GM21447 (cell line): ENCODE measurements around the gene ANGPTL2.

Source experiments
- ATAC-seq: cut with Tn5 transposase; IDR thresholded peaks from one replicate; pipeline ENCODE4 v1.9.1; 2021; ENCODE audit not compliant: unreplicated experiment

The ANGPTL2 gene

DNA sequence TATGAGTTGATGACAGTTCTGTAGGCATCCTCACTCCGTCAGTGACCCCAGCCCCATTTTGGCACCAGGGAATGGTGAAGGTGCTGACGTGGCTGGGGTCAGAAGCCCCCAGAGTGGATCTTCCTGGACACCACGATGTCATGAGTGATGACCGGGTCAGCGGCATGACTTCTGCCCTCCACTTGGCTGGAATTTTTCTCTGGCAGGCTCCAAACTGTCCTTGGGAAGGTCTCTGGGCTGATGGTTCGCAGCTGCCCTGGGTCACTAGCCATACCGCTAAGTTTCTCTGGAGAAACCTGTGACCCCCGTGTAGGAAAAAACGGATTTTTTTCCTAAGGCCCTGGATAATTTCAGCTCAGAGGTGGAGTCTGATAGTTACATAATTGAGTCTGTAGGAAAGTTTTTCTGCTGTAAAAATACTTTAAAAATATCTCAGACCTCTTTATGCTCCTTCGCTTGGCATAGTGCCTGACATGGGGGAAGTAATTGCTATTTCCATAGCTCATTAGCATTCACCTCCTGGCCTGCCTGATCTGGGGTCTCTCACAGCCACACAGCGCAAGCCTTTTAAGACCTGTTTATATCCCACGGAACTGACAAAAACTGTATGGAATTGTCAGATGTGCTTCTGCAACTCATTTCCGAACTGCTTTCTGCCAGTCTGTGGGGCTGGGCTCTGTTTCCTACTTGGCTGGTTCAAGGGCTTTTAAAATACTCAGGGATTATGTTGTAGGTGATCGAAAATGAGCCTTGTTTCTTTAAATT, 69.2 kb downstream of the ANGPTL2 start:
- no peak for ATAC-seq

DNA sequence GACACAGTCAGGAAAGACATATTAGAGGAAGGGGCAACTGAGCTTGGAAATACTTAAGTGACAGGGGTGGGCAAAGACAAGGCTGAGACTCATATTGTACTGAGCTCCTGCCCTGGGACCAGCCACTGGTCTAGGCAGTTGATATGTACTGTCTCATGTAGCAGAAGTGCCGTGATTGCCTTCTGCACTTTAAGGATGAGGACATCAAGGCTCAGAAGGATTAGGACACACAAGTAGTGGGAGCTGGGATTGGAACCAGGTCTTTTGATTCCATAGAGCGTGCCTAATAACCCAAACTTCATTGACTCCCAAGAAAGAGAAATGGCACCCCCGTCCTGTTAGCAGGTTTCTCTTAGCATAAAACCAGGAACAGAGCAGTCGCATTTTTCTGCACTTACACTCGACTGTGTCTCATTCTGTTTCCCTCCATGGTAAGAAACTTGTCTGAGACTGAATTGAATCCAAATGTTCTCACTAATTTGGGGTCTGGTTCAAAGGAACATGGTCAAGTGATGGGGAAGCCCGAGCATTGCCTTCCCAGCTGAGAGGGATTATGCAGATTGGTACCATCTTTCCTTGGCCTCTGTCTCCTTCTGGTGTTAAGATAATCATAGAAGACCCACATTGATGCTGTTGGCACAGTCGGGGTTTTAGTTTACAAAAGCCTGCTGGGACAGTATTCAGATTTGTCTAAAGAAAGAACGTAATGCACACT, 70.4 kb downstream of the ANGPTL2 start:
- ATAC-seq: no peak

DNA sequence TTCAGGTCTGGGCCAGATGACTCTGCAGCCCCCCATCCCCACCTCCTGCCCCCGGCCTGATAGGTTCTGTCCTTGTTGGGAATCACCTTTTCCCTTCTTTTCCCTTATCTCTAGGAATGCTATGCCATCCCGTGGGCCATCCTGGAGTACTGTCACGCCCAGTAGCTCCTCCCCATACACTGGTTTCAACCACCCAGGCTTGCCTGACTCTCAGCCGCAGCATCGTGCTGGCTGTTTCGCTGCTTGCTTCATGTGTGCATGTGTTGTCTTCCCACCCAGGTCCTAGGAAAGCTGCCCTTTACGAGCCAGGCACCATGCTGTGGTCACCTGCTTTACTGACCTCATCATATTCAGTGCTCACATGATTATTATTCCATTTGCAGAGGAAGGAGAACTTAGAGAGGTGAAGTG, 71.8 kb downstream of the ANGPTL2 start:
- ATAC-seq: no peak

DNA sequence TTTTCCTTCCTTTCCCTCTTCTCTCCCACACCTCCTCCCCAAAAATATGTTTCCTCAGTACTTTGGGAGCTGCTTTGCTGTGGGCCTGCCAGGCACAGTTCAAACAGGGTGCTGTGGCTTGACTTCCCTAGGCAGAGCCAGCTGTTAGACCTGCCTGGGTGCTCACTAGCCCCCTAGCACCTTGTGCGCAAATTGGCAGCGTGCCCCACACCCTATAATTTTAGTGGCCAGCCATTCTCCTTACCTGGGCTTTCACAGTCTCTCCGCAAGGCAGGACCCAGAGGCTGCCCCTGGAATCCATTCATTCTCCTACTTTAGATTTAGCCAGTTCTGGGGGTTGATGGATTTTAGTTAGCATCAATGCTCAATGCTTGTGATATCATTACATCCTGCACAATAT, 72.3 kb downstream of the ANGPTL2 start:
- ATAC-seq: no peak

DNA sequence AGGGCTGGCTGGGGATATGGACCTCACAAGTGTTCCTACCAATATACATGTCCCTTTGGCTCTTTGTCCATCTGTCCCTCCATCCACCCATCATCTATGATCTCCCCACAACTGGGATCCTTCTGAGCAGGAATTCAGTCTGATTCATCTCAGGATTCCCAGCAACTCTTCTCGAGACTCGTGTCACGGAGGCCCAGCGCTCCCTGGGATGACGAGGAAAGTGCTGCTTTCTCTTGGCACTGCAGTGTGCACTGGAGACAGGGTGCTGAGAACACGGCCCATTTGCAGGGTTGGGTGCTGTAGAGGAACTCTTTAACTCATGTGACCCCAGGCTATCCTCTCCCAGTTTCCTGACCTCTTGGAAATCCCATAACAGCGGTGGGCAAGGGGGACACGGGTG, 72.9 kb downstream of the ANGPTL2 start:
- no peak for ATAC-seq

DNA sequence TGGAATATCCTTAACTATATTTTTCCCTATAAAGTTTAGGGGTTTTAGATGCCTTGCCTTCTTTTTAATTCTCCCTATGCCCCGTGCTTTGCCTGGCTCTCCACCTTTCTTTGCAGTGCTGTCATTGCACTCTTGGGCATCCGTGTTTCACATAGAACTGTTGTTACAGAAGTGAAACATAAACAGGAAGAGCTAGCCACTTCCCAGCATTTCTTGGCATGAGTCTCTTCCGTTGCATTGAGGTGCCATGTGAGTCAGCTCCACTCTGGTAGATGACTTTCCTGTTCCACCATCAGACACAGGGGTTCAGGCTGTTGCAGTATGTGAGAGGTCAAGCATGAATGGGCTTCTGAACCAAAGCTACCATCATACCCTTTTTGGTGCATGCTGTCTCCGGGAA, 73.4 kb downstream of the ANGPTL2 start:
- peak; percentile 83 for ATAC-seq

DNA sequence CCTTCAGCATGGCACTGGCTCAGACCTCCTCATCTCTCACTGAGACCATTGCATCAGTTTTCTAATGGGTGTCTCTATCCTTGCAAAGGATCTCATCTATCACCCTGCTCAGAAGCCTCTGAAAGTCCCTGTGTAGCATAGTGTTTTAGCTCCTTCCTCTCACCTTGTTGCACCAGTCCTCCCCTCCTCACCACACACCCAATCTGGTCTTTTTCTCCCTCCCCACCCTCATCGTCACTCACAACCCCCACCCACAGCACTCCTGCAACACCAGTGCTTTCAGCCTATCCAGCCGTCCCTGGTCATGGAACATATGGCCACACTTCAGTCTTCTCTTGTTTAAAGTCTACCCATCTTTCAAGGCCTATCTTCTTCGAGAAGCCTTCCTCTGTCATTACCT, 74.5 kb downstream of the ANGPTL2 start:
- ATAC-seq: no peak

DNA sequence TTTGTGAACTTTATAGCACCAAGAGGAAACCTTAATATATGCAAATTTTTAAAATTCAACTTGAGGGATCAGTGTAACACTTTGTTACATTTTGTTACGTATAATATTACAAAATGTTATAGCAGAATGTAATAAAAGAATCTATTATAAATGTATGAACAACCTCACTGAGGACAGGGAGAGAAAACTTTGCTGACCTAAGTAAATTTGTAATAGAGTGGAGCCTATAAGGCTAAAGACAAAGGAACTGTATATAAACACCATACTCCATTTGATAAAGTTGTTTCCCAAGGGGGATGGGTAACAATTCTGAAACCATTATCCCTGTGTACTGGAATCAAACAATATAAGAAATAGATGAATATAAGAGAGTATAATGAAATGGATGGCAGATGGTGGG, 77.3 kb downstream of the ANGPTL2 start:
- no peak for ATAC-seq

DNA sequence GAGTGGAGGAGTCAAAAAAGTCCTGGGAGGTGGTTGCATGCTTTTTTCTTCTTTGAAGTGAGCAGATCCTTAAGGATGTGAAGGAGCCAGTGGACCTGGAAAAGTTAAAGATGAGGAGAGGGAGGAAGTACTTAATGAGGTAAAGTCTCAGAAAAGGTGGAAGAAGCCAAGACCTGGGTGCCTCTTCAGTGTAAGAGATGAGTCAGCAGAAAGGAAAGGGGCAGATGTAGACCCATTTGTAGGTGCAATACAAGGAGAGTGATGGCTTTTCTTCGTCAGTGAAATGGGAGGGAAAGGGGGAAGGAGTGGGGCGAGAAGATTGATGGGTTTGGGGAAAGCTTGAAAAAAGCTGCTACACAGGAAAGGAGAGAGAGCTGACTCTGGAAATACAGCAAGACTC, 82.9 kb downstream of the ANGPTL2 start:
- no peak for ATAC-seq

DNA sequence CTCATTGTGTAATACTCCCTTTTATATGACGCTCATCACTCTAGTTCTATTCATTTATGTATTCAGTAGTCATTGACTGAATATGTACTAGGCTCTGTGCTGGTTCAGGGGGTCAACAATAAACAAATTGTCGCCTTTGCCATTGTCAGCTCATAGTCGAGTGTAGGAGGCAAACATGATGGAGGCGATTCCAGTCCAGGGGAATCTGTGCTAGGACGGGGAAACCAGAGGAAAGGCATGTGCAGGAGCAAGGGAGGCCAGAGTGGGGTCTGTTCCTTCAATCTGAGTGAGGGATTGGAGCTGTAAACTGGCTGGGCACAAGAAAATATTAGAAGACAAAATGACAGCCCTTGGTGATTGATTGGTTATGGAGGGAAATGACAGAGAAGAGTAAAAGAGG, 83.9 kb downstream of the ANGPTL2 start:
- no peak for ATAC-seq
